Measurements from ENCODE around the gene SFRP5.

Gene SFRP5

DNA sequence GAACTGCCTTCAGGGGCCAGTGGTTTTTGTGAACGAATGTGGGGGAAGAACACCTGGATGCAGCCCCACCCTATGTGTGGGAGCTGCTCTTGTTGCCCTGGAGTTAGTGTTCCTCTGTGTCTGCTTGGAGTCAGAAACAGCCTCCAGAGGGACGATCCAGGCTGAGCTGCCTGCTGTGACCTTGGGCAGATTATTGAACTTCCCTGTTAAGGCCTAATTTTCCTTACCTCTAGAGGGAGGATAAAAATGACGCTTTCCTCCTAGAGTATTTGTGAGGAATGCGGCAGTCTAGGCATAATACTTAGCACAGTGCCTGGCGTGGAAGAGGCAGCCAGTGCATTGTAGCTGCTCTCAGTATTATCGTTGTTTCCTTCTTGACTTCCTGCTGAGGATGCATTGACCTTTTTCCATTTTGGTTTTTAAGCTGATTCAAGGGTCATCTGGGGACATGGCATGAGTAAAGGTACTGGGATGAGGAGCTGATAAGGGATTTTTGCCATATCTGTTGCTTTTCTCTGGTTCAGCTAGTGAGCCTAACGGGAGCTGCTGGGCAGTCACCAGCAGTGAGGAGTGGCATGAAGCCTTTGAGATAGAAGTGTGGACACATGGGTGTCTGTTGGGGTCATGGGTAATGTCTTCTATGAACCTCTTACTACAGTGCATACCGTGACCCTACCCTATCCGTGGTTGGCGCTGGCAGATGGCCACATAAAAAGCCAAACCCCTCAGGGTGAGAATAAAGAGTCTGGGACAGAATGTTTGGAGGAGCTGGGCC lies 28.4 kb downstream of the SFRP5 start:
- in situ Hi-C loops (cut with HindIII; ENCODE audit: low sequenced_read_pairs) = no loop called here

- in situ Hi-C loops (cut with HindIII; ENCODE audit: low sequenced_read_pairs) = no loop called here
Observed at GRCh38 chr10:97740613-97741012, 31.2 kb downstream of the SFRP5 start.

DNA sequence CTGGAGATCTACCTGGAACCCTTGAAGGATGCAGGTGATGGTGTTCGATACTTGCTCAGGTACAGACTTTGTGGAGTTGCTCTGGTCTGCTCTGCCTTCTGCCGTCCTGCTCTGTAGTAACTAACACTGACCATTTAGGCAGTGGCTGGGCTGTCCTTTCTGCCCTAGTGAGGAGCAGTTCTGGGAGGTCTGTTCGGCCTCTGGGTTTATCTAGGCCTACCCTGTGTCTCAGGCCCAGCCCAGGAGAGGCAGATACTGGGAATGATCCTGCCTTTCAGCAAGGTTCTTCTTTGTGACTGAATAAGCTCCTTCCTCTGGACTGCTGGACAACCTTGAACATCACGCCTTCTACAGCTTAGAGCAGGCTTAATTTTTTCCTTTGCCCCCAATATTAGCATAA lies 33.2 kb downstream of the SFRP5 start:
- in situ Hi-C loops (cut with HindIII; ENCODE audit: low sequenced_read_pairs) = no loop called here

DNA sequence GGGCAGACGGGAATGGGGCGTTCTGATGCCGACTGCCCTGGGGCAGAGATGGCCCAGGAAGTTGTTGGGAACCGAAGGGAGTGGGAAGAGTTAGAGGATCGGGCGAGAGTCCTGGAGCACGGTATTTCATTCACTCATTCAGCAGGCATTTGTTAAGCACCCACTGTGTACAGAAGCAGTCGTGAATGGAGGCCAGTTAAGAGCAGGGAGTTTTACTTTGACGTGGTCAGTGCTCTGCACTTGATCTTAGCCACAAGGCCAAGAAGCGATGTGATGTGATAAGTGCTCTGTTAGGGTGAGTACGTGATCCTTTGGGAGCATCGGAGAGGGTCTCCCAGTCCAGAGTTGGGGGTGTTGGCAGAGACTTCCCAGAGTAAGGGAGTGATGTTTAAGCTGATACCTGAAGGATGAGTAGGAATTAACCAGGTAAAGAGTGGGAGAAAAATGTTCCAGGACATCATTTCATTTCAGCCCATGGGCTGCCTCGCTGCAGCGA lies 34.0 kb downstream of the SFRP5 start:
- in situ Hi-C loops (cut with HindIII; ENCODE audit: low sequenced_read_pairs) = no loop called here

DNA sequence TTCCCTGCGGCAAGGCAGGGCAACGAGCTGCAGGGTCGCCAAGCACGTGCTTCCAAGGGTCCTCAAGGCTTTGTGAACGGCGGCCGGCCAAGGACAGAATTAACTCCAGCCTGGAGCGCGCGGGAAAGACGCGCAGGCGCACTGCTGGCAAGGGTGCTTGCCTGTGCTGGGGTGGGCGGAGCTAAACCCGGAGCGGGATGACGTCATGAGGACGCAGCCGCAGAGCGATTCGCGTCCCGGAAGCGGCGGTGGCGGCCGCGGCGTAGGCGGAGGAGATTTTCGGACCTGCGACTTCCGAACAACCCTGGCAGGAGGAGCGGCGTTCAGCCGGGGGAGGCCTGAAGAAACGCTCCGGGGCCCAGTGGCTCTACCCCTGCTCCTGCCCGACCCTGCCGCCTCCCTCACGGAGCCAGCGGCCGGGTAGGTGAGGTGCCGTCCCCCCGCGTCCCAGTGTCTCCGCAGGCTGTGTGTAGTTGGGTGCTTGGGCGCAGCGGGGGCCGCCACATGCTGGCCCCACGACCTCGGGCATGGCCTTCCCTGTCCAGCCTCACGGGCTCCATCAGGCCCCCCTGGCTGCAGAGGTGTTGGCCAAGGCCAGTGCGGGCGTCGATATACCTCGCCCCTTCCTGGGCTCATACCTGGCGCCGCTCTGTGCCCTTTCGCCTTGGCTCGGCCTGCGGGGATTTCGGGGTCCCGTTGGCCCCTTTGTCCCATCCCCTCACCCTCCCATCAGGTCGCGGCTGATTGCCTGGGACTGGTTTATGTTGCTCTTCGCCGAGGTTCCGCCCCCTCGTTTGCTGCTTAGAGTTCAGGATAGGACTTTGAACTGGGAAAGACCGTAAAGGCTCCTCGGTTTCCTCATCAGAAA lies 34.7 kb downstream of the SFRP5 start, which contains the start of gene ZFYVE27:
ZFYVE27 (plus strand) TSS at position 227 of the 868 bp plus-strand sequence. CDS start 1,350 bp downstream, outside the sequence.
- in situ Hi-C loops (cut with HindIII; ENCODE audit: low sequenced_read_pairs) = no loop called here

- in situ Hi-C loops (cut with HindIII; ENCODE audit: low sequenced_read_pairs) = no loop called here
Observed at GRCh38 chr10:97736403-97736901, 35.3 kb downstream of the SFRP5 start.

DNA sequence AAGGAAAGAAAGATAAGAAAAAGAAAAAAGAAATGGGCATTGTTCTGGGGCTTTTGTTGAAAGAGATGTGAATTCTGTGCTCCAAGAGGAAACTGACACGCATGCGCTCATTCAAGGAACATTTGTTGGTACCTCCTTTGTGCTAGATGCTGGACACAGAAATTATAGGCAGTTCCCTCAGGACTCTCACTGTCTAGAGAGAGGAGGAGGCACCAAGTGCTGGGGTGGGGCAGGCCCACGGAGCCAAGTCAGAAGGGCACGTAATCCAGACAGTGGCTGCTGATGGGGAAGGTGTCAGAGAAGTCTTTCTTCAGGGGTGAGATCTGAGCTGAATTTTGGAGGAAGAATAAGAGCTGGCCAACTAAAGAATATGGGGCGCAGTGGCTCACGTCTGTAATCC lies 37.8 kb downstream of the SFRP5 start:
- in situ Hi-C loops (cut with HindIII; ENCODE audit: low sequenced_read_pairs) = no loop called here

GRCh38 chr10:97733256-97733655 lies 38.5 kb downstream of the SFRP5 start:
- in situ Hi-C loops (cut with HindIII; ENCODE audit: low sequenced_read_pairs) = no loop called here

DNA sequence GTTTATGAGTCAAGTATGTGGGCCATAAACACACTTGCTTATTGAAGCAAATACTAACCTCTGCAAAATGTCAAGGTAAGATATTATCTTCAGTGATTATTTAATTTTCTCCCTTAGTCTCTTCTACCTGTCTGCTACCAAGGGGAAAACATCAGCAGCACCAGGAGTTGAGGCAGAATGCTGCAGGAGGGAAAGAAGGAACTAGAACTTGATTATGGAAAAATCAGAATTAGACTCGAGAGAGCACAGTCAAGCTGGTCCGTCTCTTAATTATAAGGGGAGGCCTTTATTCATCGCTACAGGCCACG lies 39.8 kb downstream of the SFRP5 start:
- in situ Hi-C loops (cut with HindIII; ENCODE audit: low sequenced_read_pairs) = no loop called here

DNA sequence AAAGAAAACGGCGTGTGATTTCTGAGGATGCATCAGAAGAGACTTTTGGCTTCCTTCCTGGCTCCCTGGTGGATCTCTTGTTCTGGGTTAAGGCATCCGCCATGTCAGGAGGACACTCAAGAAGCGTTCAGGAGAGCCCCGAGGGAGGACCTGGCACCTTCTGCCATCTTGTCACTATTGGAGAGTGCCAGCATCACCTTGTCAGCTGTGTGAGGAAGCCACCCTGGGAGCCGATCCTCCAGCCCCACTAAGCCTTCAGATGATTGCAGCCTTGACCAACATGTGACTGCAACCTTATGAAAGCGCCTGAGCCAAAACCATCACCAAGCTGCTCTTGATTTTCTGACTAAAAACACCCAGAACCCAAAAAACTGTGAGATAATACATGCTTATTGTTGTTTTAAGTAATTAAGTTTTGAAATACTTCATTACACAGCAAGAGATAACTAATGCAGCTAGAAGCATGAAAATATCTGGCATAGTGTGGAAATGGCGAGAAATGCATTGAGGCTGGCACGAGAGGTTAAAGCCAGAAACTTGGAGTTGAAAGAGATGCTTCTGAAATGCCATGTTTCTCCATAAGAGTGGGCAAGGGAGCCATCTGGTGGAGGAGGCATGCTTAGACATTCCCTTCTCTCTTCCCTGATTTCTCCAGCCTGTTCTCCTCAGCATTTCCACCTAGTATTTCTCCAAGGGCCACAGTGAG lies 40.3 kb downstream of the SFRP5 start:
- in situ Hi-C loops (cut with HindIII; ENCODE audit: low sequenced_read_pairs) = no loop called here

- in situ Hi-C loops (cut with HindIII; ENCODE audit: low sequenced_read_pairs) = loop anchor here (5.0 kb wide), 1 partner anchor 42 kb away; the partner anchor contains the start of gene AVPI1
Observed at GRCh38 chr10:97729014-97729413, 42.8 kb downstream of the SFRP5 start.

DNA sequence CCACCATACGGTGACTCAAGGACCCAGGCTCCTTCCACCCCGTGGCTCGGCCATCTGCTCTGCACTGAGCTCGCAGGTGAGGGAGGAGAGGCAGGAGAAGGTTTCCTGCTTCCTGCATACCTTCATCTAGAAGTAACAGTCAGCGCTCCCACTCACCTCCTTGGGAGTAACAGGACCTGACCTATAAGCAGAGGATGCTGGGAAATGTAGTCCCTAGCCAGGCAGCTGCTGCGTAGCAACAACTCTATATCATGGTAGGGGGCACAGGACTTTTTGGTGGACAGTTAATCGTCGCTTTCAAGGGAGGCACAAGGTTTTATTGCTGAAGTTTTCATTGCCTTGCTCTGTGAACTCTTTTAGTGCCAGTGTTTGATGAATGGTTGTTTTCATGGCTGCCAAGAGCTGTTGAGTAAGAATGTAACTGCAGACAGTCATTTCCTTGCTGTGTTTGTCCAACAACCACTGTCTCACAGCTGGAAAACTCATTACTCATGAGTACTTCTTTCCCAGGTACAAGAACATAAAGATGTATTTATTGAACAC lies 45.1 kb downstream of the SFRP5 start:
- in situ Hi-C loops (cut with HindIII; ENCODE audit: low sequenced_read_pairs) = loop anchor here (5.0 kb wide), 1 partner anchor 39 kb away; the partner anchor contains the start of gene AVPI1

- in situ Hi-C loops (cut with HindIII; ENCODE audit: low sequenced_read_pairs) = no loop called here
Observed at GRCh38 chr10:97724341-97724941, 47.4 kb downstream of the SFRP5 start.

- in situ Hi-C loops (cut with HindIII; ENCODE audit: low sequenced_read_pairs) = no loop called here
Observed at GRCh38 chr10:97723001-97723400, 48.8 kb downstream of the SFRP5 start.

- in situ Hi-C loops (cut with HindIII; ENCODE audit: low sequenced_read_pairs) = no loop called here
Observed at GRCh38 chr10:97721871-97722780, 49.7 kb downstream of the SFRP5 start.

- in situ Hi-C loops (cut with HindIII; ENCODE audit: low sequenced_read_pairs) = no loop called here
Observed at GRCh38 chr10:97719602-97720001, 52.2 kb downstream of the SFRP5 start.

- in situ Hi-C loops (cut with HindIII; ENCODE audit: low sequenced_read_pairs) = no loop called here
Observed at GRCh38 chr10:97718659-97719142, 53.1 kb downstream of the SFRP5 start.

DNA sequence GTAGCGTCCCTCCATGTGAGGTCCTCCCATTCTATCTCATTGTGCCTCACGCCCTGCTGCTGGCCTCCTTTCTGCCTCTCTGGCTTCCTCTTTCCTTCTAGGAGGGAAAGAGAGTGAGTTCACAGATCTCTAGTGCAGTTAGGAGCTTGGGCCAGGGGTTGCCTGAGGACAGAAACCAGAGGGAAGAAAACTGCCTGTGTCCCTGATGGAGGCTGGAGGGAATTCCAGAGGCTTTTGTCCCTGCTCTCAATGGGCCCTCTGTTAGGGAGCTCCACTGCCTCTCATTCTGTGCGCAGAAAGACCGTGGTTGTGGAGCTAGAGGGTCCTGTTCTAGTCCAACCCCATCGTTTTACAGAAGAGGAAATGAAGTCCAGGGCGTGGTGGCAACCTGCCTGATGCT lies 53.6 kb downstream of the SFRP5 start:
- in situ Hi-C loops (cut with HindIII; ENCODE audit: low sequenced_read_pairs) = no loop called here

GRCh38 chr10:97717627-97718026 lies 54.2 kb downstream of the SFRP5 start:
- in situ Hi-C loops (cut with HindIII; ENCODE audit: low sequenced_read_pairs) = no loop called here

All from endothelial cell of hepatic sinusoid (primary cell).